ENCODE data around the gene E2F2.
"Not testable (repeated sequence)": the region's sequence is repeated elsewhere in the genome, so short reads cannot be mapped to it uniquely, and the experiment has no call there.

The E2F2 gene

DNA sequence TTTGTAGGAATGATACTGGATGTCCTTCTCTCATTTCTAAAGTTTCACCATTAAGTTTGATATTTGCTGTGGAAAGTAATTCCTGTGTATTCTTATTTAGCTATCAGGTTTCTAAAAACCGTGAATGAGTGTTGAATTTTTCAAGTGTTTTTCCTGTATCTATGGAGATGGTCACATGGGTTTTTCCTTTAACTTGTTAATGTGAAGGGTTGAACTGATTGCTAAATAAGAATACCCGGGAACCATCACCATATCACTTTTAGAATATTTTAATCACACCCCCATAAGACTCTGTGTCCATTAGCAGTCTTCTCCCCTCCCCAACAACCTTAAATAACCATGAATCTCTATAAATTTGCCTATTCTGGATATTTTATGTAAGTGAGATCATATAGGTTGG is 30.6 kb downstream of the E2F2 start:
- TF ChIP-seq EZH2 (IDR thresholded peaks at IDR 0.05; ENCODE audit: borderline replicate concordance, low read length) (no peak), CTCF (IDR thresholded peaks at IDR 0.05; ENCODE audit: low read length) (no peak)
- no peak overlapping the region for H3K4me3 ChIP-seq (ENCODE audit: low read depth, low read length, poor library complexity, severe bottlenecking)
- no peaks in the 10 kb centered on the region for H3K79me2 ChIP-seq (ENCODE audit: insufficient read depth, low read length)
- H3K27me3 ChIP-seq (ENCODE audit: insufficient read depth, low read length) = no peaks in the 10 kb centered on the region
- no peaks in the 10 kb centered on the region for H3K9me2 ChIP-seq (ENCODE audit: low read depth, low read length)
- H3K27ac ChIP-seq (ENCODE audit: low read depth, low read length, poor library complexity, severe bottlenecking) = no peak overlapping the region
- H4K20me1 ChIP-seq (ENCODE audit: insufficient read depth, low read length) = no peaks in the 10 kb centered on the region
- H3K4me2 ChIP-seq (ENCODE audit: low read length) = no peak overlapping the region
- no peaks in the 10 kb centered on the region for H3K9me3 ChIP-seq (ENCODE audit: low read length)
- no peak overlapping the region for H3K9ac ChIP-seq (ENCODE audit: low read length)
- peaks cover 9% of the 10 kb centered on the region for H3K4me1 ChIP-seq (ENCODE audit: insufficient read depth, low read length, severe bottlenecking)
- H3F3A ChIP-seq (ENCODE audit: insufficient read depth, low read length) = no peaks in the 10 kb centered on the region
- H3K36me3 ChIP-seq (ENCODE audit: insufficient read depth, low read length) = peaks cover 5% of the 10 kb centered on the region
- H2AFZ ChIP-seq (ENCODE audit: low read length) = no peak overlapping the region

- no peak overlapping the region for H3K4me3 ChIP-seq (ENCODE audit: low read depth, low read length, poor library complexity, severe bottlenecking)
- H3K9me3 ChIP-seq (ENCODE audit: low read length) = no peaks in the 10 kb centered on the region
- no peak overlapping the region for H3K9ac ChIP-seq (ENCODE audit: low read length)
- H3K79me2 ChIP-seq (ENCODE audit: insufficient read depth, low read length) = no peaks in the 10 kb centered on the region
- H3K4me1 ChIP-seq (ENCODE audit: insufficient read depth, low read length, severe bottlenecking) = peaks cover 9% of the 10 kb centered on the region
- no peaks in the 10 kb centered on the region for H3K27me3 ChIP-seq (ENCODE audit: insufficient read depth, low read length)
- no peaks in the 10 kb centered on the region for H3F3A ChIP-seq (ENCODE audit: insufficient read depth, low read length)
- H4K20me1 ChIP-seq (ENCODE audit: insufficient read depth, low read length) = no peaks in the 10 kb centered on the region
- no peaks in the 10 kb centered on the region for H3K36me3 ChIP-seq (ENCODE audit: insufficient read depth, low read length)
- H3K9me2 ChIP-seq (ENCODE audit: low read depth, low read length) = no peaks in the 10 kb centered on the region
- H3K27ac ChIP-seq (ENCODE audit: low read depth, low read length, poor library complexity, severe bottlenecking) = no peak overlapping the region
- no peak overlapping the region for H3K4me2 ChIP-seq (ENCODE audit: low read length)
- TF ChIP-seq CTCF (IDR thresholded peaks at IDR 0.05; ENCODE audit: low read length) (no peak), EZH2 (IDR thresholded peaks at IDR 0.05; ENCODE audit: borderline replicate concordance, low read length) (no peak)
- no peak overlapping the region for H2AFZ ChIP-seq (ENCODE audit: low read length)
Observed at GRCh38 chr1:23497777-23498439, 33.1 kb downstream of the E2F2 start.

DNA sequence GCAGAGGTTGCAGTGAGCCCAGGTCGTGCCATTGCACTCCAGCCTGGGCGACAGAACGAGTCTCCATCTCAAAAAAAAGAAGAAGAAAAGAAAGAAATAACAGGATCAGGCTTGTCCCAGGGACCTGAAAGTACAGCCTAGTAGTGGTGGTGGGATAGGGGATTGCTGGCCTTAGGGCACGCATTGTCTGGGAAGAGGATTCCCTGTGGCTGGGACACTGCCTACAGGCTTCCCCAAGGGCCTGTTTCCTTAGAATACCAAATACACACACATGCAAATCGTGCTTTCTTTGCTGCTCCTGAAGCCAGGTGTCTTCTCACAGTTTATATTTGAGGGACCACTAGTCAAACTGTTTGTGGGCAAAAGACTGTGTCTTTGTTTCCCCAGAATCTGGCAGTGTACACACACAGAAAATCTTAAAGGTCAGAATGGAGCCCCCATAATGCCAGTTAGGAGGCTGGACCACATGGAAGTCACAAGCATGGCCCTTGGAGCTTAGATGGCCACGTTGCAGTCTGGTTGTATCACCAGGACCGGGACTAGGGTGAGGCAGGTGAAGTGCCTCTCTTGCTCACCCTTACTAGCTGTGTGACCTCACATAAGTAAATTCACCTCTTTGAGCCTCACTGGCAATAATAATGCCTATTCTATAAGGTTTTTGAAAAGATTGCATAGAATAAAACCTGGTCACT is 34.4 kb downstream of the E2F2 start:
- H3K9me3 ChIP-seq (ENCODE audit: low read length) = no peaks in the 10 kb centered on the region
- no peak overlapping the region for H3K27ac ChIP-seq (ENCODE audit: low read depth, low read length, poor library complexity, severe bottlenecking)
- H2AFZ ChIP-seq (ENCODE audit: low read length) = no peak overlapping the region
- H3K4me3 ChIP-seq (ENCODE audit: low read depth, low read length, poor library complexity, severe bottlenecking) = no peak overlapping the region
- H3K4me2 ChIP-seq (ENCODE audit: low read length) = no peak overlapping the region
- no peaks in the 10 kb centered on the region for H3K9me2 ChIP-seq (ENCODE audit: low read depth, low read length)
- peaks cover 9% of the 10 kb centered on the region for H3K4me1 ChIP-seq (ENCODE audit: insufficient read depth, low read length, severe bottlenecking)
- no peak overlapping the region for H3K9ac ChIP-seq (ENCODE audit: low read length)
- H3K27me3 ChIP-seq (ENCODE audit: insufficient read depth, low read length) = no peaks in the 10 kb centered on the region
- no peaks in the 10 kb centered on the region for H3K79me2 ChIP-seq (ENCODE audit: insufficient read depth, low read length)
- no peaks in the 10 kb centered on the region for H3K36me3 ChIP-seq (ENCODE audit: insufficient read depth, low read length)
- no peaks in the 10 kb centered on the region for H3F3A ChIP-seq (ENCODE audit: insufficient read depth, low read length)
- H4K20me1 ChIP-seq (ENCODE audit: insufficient read depth, low read length) = no peaks in the 10 kb centered on the region
- TF ChIP-seq EZH2 (IDR thresholded peaks at IDR 0.05; ENCODE audit: borderline replicate concordance, low read length) (no peak), CTCF (IDR thresholded peaks at IDR 0.05; ENCODE audit: low read length) (no peak)

DNA sequence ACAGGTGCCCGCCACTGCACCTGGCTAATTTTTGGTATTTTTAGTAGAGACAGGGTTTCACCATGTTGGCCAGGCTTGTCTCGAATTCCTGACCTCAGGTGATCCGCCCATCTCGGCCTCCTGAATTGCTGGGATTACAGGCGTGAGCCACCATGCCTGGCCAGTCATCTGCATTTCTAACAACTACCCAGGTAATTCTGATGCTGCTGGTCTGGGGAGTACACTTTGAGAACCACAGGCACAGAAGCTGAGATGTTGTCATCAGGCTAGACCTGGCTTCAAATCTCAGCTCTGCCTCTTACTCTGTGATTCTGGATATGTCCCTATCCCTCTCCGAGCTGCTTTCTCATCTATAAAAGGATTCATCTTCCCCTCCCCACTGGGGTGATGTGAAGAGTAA is 36.2 kb downstream of the E2F2 start:
- not testable (repeated sequence) for H3K9me3 ChIP-seq (ENCODE audit: low read length); H3K27ac ChIP-seq (ENCODE audit: low read depth, low read length, poor library complexity, severe bottlenecking); H3K9me2 ChIP-seq (ENCODE audit: low read depth, low read length); H3K36me3 ChIP-seq (ENCODE audit: insufficient read depth, low read length); H4K20me1 ChIP-seq (ENCODE audit: insufficient read depth, low read length); H2AFZ ChIP-seq (ENCODE audit: low read length); H3K9ac ChIP-seq (ENCODE audit: low read length); H3F3A ChIP-seq (ENCODE audit: insufficient read depth, low read length); H3K27me3 ChIP-seq (ENCODE audit: insufficient read depth, low read length); H3K79me2 ChIP-seq (ENCODE audit: insufficient read depth, low read length); H3K4me3 ChIP-seq (ENCODE audit: low read depth, low read length, poor library complexity, severe bottlenecking); H3K4me1 ChIP-seq (ENCODE audit: insufficient read depth, low read length, severe bottlenecking); H3K4me2 ChIP-seq (ENCODE audit: low read length)

DNA sequence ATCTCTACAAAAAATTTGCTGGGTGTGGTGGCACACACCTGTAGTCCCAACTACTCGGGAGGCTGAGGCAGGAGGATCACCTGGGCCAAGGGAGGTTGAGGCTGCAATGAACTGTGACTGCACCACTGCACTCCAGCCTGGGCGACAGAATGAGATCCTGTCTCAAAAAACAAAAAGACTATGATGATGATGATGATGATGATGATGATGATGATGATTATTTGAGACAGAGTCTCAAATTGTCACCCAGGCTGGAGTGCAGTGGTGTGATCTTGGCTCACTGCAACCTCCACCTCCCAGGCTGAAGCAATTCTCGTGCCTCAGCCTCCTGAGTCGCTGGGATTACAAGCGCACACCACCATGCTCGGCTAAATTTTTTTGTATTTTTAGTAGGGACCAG is 38.3 kb downstream of the E2F2 start:
- not testable (repeated sequence) for H3K27ac ChIP-seq (ENCODE audit: low read depth, low read length, poor library complexity, severe bottlenecking); H3K9ac ChIP-seq (ENCODE audit: low read length); H3K79me2 ChIP-seq (ENCODE audit: insufficient read depth, low read length); H2AFZ ChIP-seq (ENCODE audit: low read length); H3K4me1 ChIP-seq (ENCODE audit: insufficient read depth, low read length, severe bottlenecking); H4K20me1 ChIP-seq (ENCODE audit: insufficient read depth, low read length); H3K4me2 ChIP-seq (ENCODE audit: low read length); H3K9me2 ChIP-seq (ENCODE audit: low read depth, low read length); H3F3A ChIP-seq (ENCODE audit: insufficient read depth, low read length); H3K36me3 ChIP-seq (ENCODE audit: insufficient read depth, low read length); H3K9me3 ChIP-seq (ENCODE audit: low read length); H3K27me3 ChIP-seq (ENCODE audit: insufficient read depth, low read length); H3K4me3 ChIP-seq (ENCODE audit: low read depth, low read length, poor library complexity, severe bottlenecking)
